WTC11 (cell line): ENCODE data around the gene WDR49. TPM values are rescaled to one million over a fixed set of nuclear protein-coding genes. Genes with fewer than 3 reads are reported as not detected.

ENCODE experiments used
- ATAC-seq: fragments of 200-7000 bp; cut with Tn5 transposase; 2 replicates; pipeline ENCODE4 v1.10.0; 2021; ENCODE audit warnings: mild to moderate bottlenecking, moderate library complexity
- CTCF ChIA-PET: fragments of 300-600 bp; sonication (Branson Sonifier 250); formaldehyde crosslinking; loops from one replicate; lab custom pipeline; 2021; ENCODE audit warnings: antibody characterized with exemption; lab: Charles Lee
- POLR2A ChIA-PET: fragments of 350-600 bp; sonication (Branson Sonifier 250); formaldehyde crosslinking; loops from one replicate; lab custom pipeline; 2021; ENCODE audit warnings: antibody characterized with exemption; lab: Charles Lee
- DNase-seq: peaks from one replicate; pipeline ENCODE4 v3.0.0; 2021; ENCODE audit warnings: low spot score
- H3K27ac Mint-ChIP-seq: 2 replicates; pipeline ENCODE4 v1.8.0; 2021; ENCODE audit warnings: mixed read lengths
- H3K27me3 Mint-ChIP-seq: 2 replicates; pipeline ENCODE4 v1.8.0; 2021; ENCODE audit warnings: low read depth, mild to moderate bottlenecking, moderate library complexity, mixed read lengths
- H3K36me3 Mint-ChIP-seq: 2 replicates; pipeline ENCODE4 v1.8.0; 2021; ENCODE audit warnings: mixed read lengths
- H3K4me1 Mint-ChIP-seq: 2 replicates; pipeline ENCODE4 v1.8.0; 2022; ENCODE audit warnings: mixed read lengths
- H3K4me3 Mint-ChIP-seq: 2 replicates; pipeline ENCODE4 v1.8.0; 2021; ENCODE audit warnings: mild to moderate bottlenecking, moderate library complexity, mixed read lengths
- H3K9me3 Mint-ChIP-seq: 2 replicates; pipeline ENCODE4 v1.8.0; 2021; ENCODE audit warnings: mixed read lengths
- ATF1 ChIP-seq: sonication (generic); formaldehyde crosslinking; IDR thresholded peaks from 2 replicates; pipeline ENCODE4 v1.8.1; 2023; ENCODE audit warnings: mild to moderate bottlenecking, moderate library complexity, missing genetic modification reagents
- E2F5 ChIP-seq: sonication (generic); formaldehyde crosslinking; IDR thresholded peaks from 2 replicates; pipeline ENCODE4 v1.8.1; 2022; ENCODE audit warnings: mild to moderate bottlenecking, moderate library complexity, missing genetic modification reagents
- ELF4 ChIP-seq: sonication (generic); formaldehyde crosslinking; IDR thresholded peaks from 2 replicates; pipeline ENCODE4 v1.8.1; 2022; ENCODE audit warnings: low read depth, mild to moderate bottlenecking, moderate library complexity, missing genetic modification reagents
- FOXJ3 ChIP-seq: sonication (generic); formaldehyde crosslinking; IDR thresholded peaks from 2 replicates; pipeline ENCODE4 v1.9.0; 2021; ENCODE audit warnings: missing genetic modification reagents, mild to moderate bottlenecking, borderline replicate concordance
- FOXK1 ChIP-seq: sonication (generic); formaldehyde crosslinking; IDR thresholded peaks from 2 replicates; pipeline ENCODE4 v1.8.0; 2022; ENCODE audit warnings: mild to moderate bottlenecking, moderate library complexity, missing genetic modification reagents
- FOXP1 ChIP-seq: sonication (generic); formaldehyde crosslinking; IDR thresholded peaks from 2 replicates; pipeline ENCODE4 v1.8.0; 2022; ENCODE audit warnings: missing genetic modification reagents, mild to moderate bottlenecking, moderate library complexity, borderline replicate concordance
- GTF2I ChIP-seq: fragments of 250-450 bp; sonication (Bioruptor Pico); conservative IDR thresholded peaks from 2 replicates; pipeline ENCODE4 v1.4.0; 2021; ENCODE audit warnings: mild to moderate bottlenecking
- HMGA2 ChIP-seq: fragments of 250-450 bp; sonication (Bioruptor Pico); IDR thresholded peaks from 2 replicates; pipeline ENCODE4 v1.4.0; 2021; ENCODE audit warnings: mild to moderate bottlenecking, moderate library complexity
- KAT7 ChIP-seq: sonication (generic); formaldehyde crosslinking; IDR thresholded peaks from 2 replicates; pipeline ENCODE4 v1.8.1; 2023; ENCODE audit warnings: missing genetic modification reagents, mild to moderate bottlenecking, borderline replicate concordance
- NFYB ChIP-seq: sonication (generic); formaldehyde crosslinking; conservative IDR thresholded peaks from 2 replicates; pipeline ENCODE4 v1.8.0; 2022; ENCODE audit warnings: low read depth, missing genetic modification reagents
- RELA ChIP-seq: sonication (generic); formaldehyde crosslinking; IDR thresholded peaks from 2 replicates; pipeline ENCODE4 v1.8.1; 2022; ENCODE audit warnings: missing genetic modification reagents, mild to moderate bottlenecking, borderline replicate concordance
- TCF7 ChIP-seq: sonication (generic); formaldehyde crosslinking; IDR thresholded peaks from 2 replicates; pipeline ENCODE4 v1.8.0; 2022; ENCODE audit warnings: mild to moderate bottlenecking, low read depth, missing genetic modification reagents, moderate library complexity
- TEAD1 ChIP-seq: sonication (generic); formaldehyde crosslinking; IDR thresholded peaks from 2 replicates; pipeline ENCODE4 v1.8.0; 2022; ENCODE audit warnings: mild to moderate bottlenecking, missing genetic modification reagents
- ZBTB21 ChIP-seq: sonication (generic); formaldehyde crosslinking; IDR thresholded peaks from 2 replicates; pipeline ENCODE4 v1.8.1; 2023; ENCODE audit warnings: mild to moderate bottlenecking, missing genetic modification reagents, borderline replicate concordance
- ZNF121 ChIP-seq: sonication (generic); formaldehyde crosslinking; IDR thresholded peaks from 2 replicates; pipeline ENCODE4 v1.8.0; 2023; ENCODE audit warnings: missing genetic modification reagents
- total RNA-seq: library from RNA; stranded (reverse); gene quantifications from 3 replicates; pipeline ENCODE4 v1.2.3, GENCODE V29; 2021
- TF ChIP-seq, protein P1 (sequence below): sonication (generic); formaldehyde crosslinking; conservative IDR thresholded peaks from 2 replicates; pipeline ENCODE4 v1.8.1; 2022; ENCODE audit warnings: mild to moderate bottlenecking, missing genetic modification reagents
- TF ChIP-seq, protein P2 (sequence below): fragments of 250-450 bp; sonication (Bioruptor Pico); IDR thresholded peaks from 2 replicates; pipeline ENCODE4 v1.9.0; 2021; ENCODE audit warnings: moderate library complexity, mild to moderate bottlenecking, inconsistent platforms, borderline replicate concordance
- TF ChIP-seq, protein P3 (sequence below): sonication (generic); formaldehyde crosslinking; IDR thresholded peaks from 2 replicates; pipeline ENCODE4 v1.8.0; 2023; ENCODE audit warnings: missing genetic modification reagents, mild to moderate bottlenecking, borderline replicate concordance

Gene WDR49
- total RNA-seq, 1 experiment from 2014 or later: 0.92 TPM

DNA sequence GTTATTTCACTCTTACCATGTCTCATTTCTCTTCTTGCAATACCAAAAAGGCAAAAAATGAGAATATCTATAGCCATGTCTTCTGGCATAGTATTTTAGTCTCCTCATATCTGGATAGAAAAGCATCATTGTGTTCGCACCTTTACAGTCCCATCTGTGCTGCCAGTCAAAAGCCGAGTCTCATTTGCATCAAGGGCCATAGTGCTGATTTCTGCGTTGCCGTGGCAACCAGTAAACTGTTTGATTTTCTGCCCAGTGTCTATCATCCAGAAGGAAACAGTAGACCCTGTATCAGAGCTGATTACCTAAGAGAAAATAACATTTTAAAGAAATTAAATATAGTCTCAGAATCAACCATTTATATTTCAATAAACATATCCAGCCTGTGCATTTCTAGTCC is 93.8 kb downstream of the WDR49 start:
- ChIA-PET CTCF (no interaction called here), POLR2A (no interaction called here)
- TF ChIP-seq ELF4 (CRISPR knock-in tag): no peak
- TF ChIP-seq, protein P1, sequence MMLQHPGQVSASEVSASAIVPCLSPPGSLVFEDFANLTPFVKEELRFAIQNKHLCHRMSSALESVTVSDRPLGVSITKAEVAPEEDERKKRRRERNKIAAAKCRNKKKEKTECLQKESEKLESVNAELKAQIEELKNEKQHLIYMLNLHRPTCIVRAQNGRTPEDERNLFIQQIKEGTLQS: no peak
- TF ChIP-seq ZBTB21 (CRISPR knock-in tag): no peak
- TF ChIP-seq FOXP1 (CRISPR knock-in tag): no peak
- TF ChIP-seq ATF1 (CRISPR knock-in tag): no peak
- TF ChIP-seq HMGA2: no peak
- TF ChIP-seq FOXK1 (CRISPR knock-in tag): no peak
- no peak for TF ChIP-seq TCF7
- TF ChIP-seq, protein P2, sequence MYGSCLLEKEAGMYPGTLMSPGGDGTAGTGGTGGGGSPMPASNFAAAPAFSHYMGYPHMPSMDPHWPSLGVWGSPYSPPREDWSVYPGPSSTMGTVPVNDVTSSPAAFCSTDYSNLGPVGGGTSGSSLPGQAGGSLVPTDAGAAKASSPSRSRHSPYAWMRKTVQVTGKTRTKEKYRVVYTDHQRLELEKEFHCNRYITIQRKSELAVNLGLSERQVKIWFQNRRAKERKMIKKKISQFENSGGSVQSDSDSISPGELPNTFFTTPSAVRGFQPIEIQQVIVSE: no peak
- DNase-seq: no peak
- H3K4me3 Mint-ChIP-seq: no peak overlapping the region
- ATAC-seq: no peak
- 0 out of 2 replicates have a peak, but pooled peaks cover 1% of the 10 kb centered on the region for H3K4me1 Mint-ChIP-seq
- no peak overlapping the region for H3K27ac Mint-ChIP-seq
- H3K27me3 Mint-ChIP-seq: no peaks in the 10 kb centered on the region
- H3K9me3 Mint-ChIP-seq: no peaks in the 10 kb centered on the region
- H3K36me3 Mint-ChIP-seq: no peaks in the 10 kb centered on the region

- H3K9me3 Mint-ChIP-seq: no peaks in the 10 kb centered on the region
- CTCF ChIA-PET: no interaction called here
- no peak overlapping the region for H3K27ac Mint-ChIP-seq
- TF ChIP-seq ATF1 (CRISPR knock-in tag) (no peak), FOXP1 (CRISPR knock-in tag) (no peak), ZNF121 (CRISPR knock-in tag) (no peak), RELA (CRISPR knock-in tag) (no peak), KAT7 (no peak), E2F5 (CRISPR knock-in tag) (no peak), TEAD1 (CRISPR knock-in tag) (no peak), NFYB (CRISPR knock-in tag) (no peak), GTF2I (CRISPR knock-in tag) (no peak), FOXJ3 (CRISPR knock-in tag) (no peak)
- TF ChIP-seq, protein P3, sequence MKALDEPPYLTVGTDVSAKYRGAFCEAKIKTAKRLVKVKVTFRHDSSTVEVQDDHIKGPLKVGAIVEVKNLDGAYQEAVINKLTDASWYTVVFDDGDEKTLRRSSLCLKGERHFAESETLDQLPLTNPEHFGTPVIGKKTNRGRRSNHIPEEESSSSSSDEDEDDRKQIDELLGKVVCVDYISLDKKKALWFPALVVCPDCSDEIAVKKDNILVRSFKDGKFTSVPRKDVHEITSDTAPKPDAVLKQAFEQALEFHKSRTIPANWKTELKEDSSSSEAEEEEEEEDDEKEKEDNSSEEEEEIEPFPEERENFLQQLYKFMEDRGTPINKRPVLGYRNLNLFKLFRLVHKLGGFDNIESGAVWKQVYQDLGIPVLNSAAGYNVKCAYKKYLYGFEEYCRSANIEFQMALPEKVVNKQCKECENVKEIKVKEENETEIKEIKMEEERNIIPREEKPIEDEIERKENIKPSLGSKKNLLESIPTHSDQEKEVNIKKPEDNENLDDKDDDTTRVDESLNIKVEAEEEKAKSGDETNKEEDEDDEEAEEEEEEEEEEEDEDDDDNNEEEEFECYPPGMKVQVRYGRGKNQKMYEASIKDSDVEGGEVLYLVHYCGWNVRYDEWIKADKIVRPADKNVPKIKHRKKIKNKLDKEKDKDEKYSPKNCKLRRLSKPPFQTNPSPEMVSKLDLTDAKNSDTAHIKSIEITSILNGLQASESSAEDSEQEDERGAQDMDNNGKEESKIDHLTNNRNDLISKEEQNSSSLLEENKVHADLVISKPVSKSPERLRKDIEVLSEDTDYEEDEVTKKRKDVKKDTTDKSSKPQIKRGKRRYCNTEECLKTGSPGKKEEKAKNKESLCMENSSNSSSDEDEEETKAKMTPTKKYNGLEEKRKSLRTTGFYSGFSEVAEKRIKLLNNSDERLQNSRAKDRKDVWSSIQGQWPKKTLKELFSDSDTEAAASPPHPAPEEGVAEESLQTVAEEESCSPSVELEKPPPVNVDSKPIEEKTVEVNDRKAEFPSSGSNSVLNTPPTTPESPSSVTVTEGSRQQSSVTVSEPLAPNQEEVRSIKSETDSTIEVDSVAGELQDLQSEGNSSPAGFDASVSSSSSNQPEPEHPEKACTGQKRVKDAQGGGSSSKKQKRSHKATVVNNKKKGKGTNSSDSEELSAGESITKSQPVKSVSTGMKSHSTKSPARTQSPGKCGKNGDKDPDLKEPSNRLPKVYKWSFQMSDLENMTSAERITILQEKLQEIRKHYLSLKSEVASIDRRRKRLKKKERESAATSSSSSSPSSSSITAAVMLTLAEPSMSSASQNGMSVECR: no peak
- TF ChIP-seq, protein P2: no peak
- TF ChIP-seq, all 79 proteins: peak for 0
- ATAC-seq (no peak), DNase-seq (no peak)
- Mint-ChIP-seq H3K27me3 (no peaks in the 10 kb centered on the region), H3K36me3 (no peaks in the 10 kb centered on the region), H3K4me3 (no peak overlapping the region), H3K4me1 (peaks cover 9% of the 10 kb centered on the region; the same call in 1 of the 2 replicates)
- POLR2A ChIA-PET: no interaction called here
Measured at GRCh38 chr3:167554898-167555297, 98.8 kb downstream of the WDR49 start.
